Astrocyte of the cerebellum (primary cell): Measurements from ENCODE around the gene REM1.
A peak's percentile ranks its signal among the peaks of the same experiment; 100 is the strongest.
"Not testable (repeated sequence)": the region's sequence is repeated elsewhere in the genome, so short reads cannot be mapped to it uniquely, and the experiment has no call there.

Experiments used
- DNase-seq: peaks from one replicate; pipeline ENCODE4 v3.0.0-alpha.2; 2011; ENCODE audit warnings: low read depth
- H3K4me3 ChIP-seq: 2 replicates; pipeline ENCODE4 v1.5.1; 2011; ENCODE audit warnings: mild to moderate bottlenecking, low read depth, low read length, moderate library complexity
- CTCF ChIP-seq: IDR thresholded peaks from 2 replicates; pipeline ENCODE4 v1.5.1; 2012; ENCODE audit warnings: low read length, low read depth, moderate library complexity, mild to moderate bottlenecking; ENCODE audit errors: missing control alignments
- in situ Hi-C: cut with HindIII; loops from 2 replicates; pipeline ENCODE4 v1.10.0; 2017; ENCODE audit warnings: low sequenced_read_pairs

Gene REM1

GRCh38 chr20:31515072-31515774, 40.1 kb downstream of the REM1 start:
- peak overlapping the region; percentile 96 for H3K4me3 ChIP-seq
- TF ChIP-seq CTCF: no peak
- no peak for DNase-seq
- in situ Hi-C loops: no loop called here

- DNase-seq: no peak
- in situ Hi-C loops: no loop called here
- TF ChIP-seq CTCF: no peak
- peak overlapping the region; percentile 96 for H3K4me3 ChIP-seq
These were observed 40.7 kb downstream of the REM1 start for GRCh38 chr20:31515775-31516107.

GRCh38 chr20:31516166-31516565, 41.1 kb downstream of the REM1 start:
- in situ Hi-C loops: no loop called here
- no peak for DNase-seq
- no peak for TF ChIP-seq CTCF
- H3K4me3 ChIP-seq: peak overlapping the region; percentile 96

- in situ Hi-C loops: no loop called here
- DNase-seq: no peak
- no peak for TF ChIP-seq CTCF
- no peak overlapping the region for H3K4me3 ChIP-seq
These were observed 41.6 kb downstream of the REM1 start for GRCh38 chr20:31516651-31517050.

GRCh38 chr20:31517373-31517772, 42.3 kb downstream of the REM1 start:
- in situ Hi-C loops: no loop called here
- no peak overlapping the region for H3K4me3 ChIP-seq
- DNase-seq: peak; percentile 13
- peak; percentile 35 for TF ChIP-seq CTCF

GRCh38 chr20:31521267-31521666, 46.2 kb downstream of the REM1 start:
- in situ Hi-C loops, H3K4me3 ChIP-seq, DNase-seq: not testable (repeated sequence)

- no peak for DNase-seq
- TF ChIP-seq CTCF: no peak
- in situ Hi-C loops: no loop called here
- H3K4me3 ChIP-seq: no peak overlapping the region
These were observed 47.6 kb downstream of the REM1 start for GRCh38 chr20:31522731-31523130.
